Keratinocyte (primary cell): ENCODE measurements around the gene RDH12. TPM values are rescaled to one million over a fixed set of nuclear protein-coding genes. Genes with fewer than 3 reads are reported as not detected.

Source experiments
- DNase-seq: peaks from one replicate; pipeline ENCODE4 v3.0.0-alpha.2; 2011; ENCODE audit warnings: low read depth, missing footprints, low spot score
- FAIRE-seq: peaks from 2 replicates; lab custom pipeline; 2011; peaks lifted over from hg19 to GRCh38; lab: Jason Lieb, UNC
- H2AFZ ChIP-seq: 2 replicates; pipeline ENCODE4 v1.6.0; 2012; ENCODE audit warnings: low read length, control low read depth, inconsistent platforms; ENCODE audit not compliant: control insufficient read depth
- H3K27ac ChIP-seq: 2 replicates; pipeline ENCODE4 v1.5.1; 2011; ENCODE audit warnings: low read length; ENCODE audit not compliant: control insufficient read depth, insufficient read depth
- H3K27me3 ChIP-seq: 3 replicates; pipeline ENCODE4 v1.6.0; 2011; ENCODE audit warnings: low read length; ENCODE audit not compliant: control insufficient read depth, insufficient read depth; ENCODE audit errors: extremely low read depth
- H3K36me3 ChIP-seq, 2 experiments: 2 replicates in 1 of 2; 3 replicates in 1 of 2; pipeline ENCODE4 v1.5.1; 2011; ENCODE audit warnings: low read length in 2 of 2, mild to moderate bottlenecking in 1 of 2; ENCODE audit not compliant: control insufficient read depth in 2 of 2, insufficient read depth in 2 of 2; ENCODE audit errors: extremely low read depth in 1 of 2
- H3K4me1 ChIP-seq: 3 replicates; pipeline ENCODE4 v1.5.1; 2011; ENCODE audit warnings: low read length; ENCODE audit not compliant: control insufficient read depth, insufficient read depth; ENCODE audit errors: extremely low read depth
- H3K4me2 ChIP-seq: 3 replicates; pipeline ENCODE4 v1.6.0; 2011; ENCODE audit warnings: low read depth, low read length; ENCODE audit not compliant: control insufficient read depth, insufficient read depth; ENCODE audit errors: extremely low read depth
- H3K4me3 ChIP-seq, 3 experiments: fragments of 200-600 bp in 1 of 3; sonication (generic) in 1 of 3; 2 replicates in 2 of 3; 3 replicates in 1 of 3; pipeline ENCODE4 v1.5.1; 2011 to 2016; ENCODE audit warnings: low read length in 3 of 3, mild to moderate bottlenecking in 3 of 3, control low read depth in 2 of 3, inconsistent platforms in 1 of 3, low read depth in 1 of 3, mixed read lengths in 1 of 3, mixed run types in 1 of 3, moderate library complexity in 1 of 3; ENCODE audit not compliant: control insufficient read depth in 2 of 3, insufficient read depth in 2 of 3; ENCODE audit errors: extremely low read depth in 1 of 3
- H3K79me2 ChIP-seq: 2 replicates; pipeline ENCODE4 v1.6.0; 2012; ENCODE audit warnings: low read length; ENCODE audit not compliant: control insufficient read depth, insufficient read depth
- H3K9ac ChIP-seq: 3 replicates; pipeline ENCODE4 v1.6.0; 2011; ENCODE audit warnings: low read length; ENCODE audit not compliant: control insufficient read depth, insufficient read depth; ENCODE audit errors: extremely low read depth
- H3K9me1 ChIP-seq: 3 replicates; pipeline ENCODE4 v1.6.0; 2011; ENCODE audit warnings: low read length; ENCODE audit not compliant: control insufficient read depth, insufficient read depth; ENCODE audit errors: extremely low read depth
- H3K9me3 ChIP-seq: 2 replicates; pipeline ENCODE4 v1.5.1; 2012; ENCODE audit warnings: low read depth, low read length; ENCODE audit not compliant: control insufficient read depth
- H4K20me1 ChIP-seq: 3 replicates; pipeline ENCODE4 v1.6.0; 2011; ENCODE audit warnings: low read length; ENCODE audit not compliant: control insufficient read depth, insufficient read depth; ENCODE audit errors: extremely low read depth
- EZH2 ChIP-seq: IDR thresholded peaks from one replicate; pipeline ENCODE4 v1.6.1; 2012; ENCODE audit warnings: inconsistent platforms, mild to moderate bottlenecking, low read length, moderate library complexity
- dilution Hi-C: fragments of 300-500 bp; cut with MboI; formaldehyde crosslinking; loops from one replicate; pipeline ENCODE4 v1.7.0; 2020; ENCODE audit warnings: low sequenced_read_pairs; ENCODE audit not compliant: extremely low pct_ligation_motif_present
- polyA plus RNA-seq, 5 experiments: library from polyadenylated mRNA; depleted of rRNA in 3 of 5; stranded (reverse) in 3 of 5; stranded (forward) in 1 of 5; unstranded in 1 of 5; fragments of >200 nt; gene quantifications; 1 replicate in 1 of 5; 2 replicates in 3 of 5; 3 replicates in 1 of 5; pipeline versions ENCODE4 v1.2.1 to v1.2.3, GENCODE V29; 2011 to 2012; ENCODE audit warnings: missing spikeins in 2 of 5, low read depth in 1 of 5, low replicate concordance in 1 of 5
- TF ChIP-seq, protein P1 (sequence below), 3 experiments: IDR thresholded peaks in 1 of 3; conservative IDR thresholded peaks in 1 of 3; optimal IDR thresholded peaks in 1 of 3; 2 replicates in 2 of 3; 3 replicates in 1 of 3; pipeline versions ENCODE3 to v1.5.1; 2011; ENCODE audit warnings: low read length in 3 of 3, mild to moderate bottlenecking in 3 of 3, moderate library complexity in 2 of 3, control low read depth in 1 of 3, inconsistent platforms in 1 of 3; ENCODE audit not compliant: insufficient read depth in 2 of 3; ENCODE audit errors: extremely low read depth in 1 of 3

Gene RDH12
- polyA plus RNA-seq, 1 donor (not counting 4 experiments of a cell fraction or from before 2014, with no cell fraction given) = 0.98 TPM

DNA sequence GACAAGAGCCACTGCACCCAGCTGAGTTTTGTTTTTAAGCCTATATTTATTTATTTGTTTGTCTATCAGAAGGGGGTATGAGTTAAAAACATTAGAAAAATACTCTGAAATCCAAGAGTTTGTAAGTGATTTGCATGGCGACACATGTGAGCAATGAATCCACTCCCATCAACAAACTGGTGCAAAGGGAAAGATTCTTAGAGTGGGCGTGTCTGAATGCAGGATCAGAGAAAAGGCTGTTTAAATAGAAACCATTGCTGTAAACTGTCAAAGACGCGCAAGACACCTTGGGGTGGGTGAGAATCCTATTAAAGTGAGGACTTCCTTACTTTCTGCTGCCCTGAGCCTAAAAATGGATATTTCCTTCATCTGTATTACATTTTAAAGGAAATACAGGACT lies 62.8 kb downstream of the RDH12 start:
- H3K4me1 ChIP-seq = peaks cover 7% of the 10 kb centered on the region
- H3K79me2 ChIP-seq = no peaks in the 10 kb centered on the region
- peaks cover 19 to 22% of the 10 kb centered on the region in 2 experiments for H3K36me3 ChIP-seq
- H3K4me3 ChIP-seq = no peak overlapping the region
- no peak overlapping the region for H2AFZ ChIP-seq
- H3K27ac ChIP-seq = no peak overlapping the region
- H3K4me2 ChIP-seq = no peak overlapping the region
- H3K9ac ChIP-seq = no peak overlapping the region
- no peaks in the 10 kb centered on the region for H3K9me1 ChIP-seq
- FAIRE-seq (no peak), DNase-seq (no peak)
- H4K20me1 ChIP-seq = no peaks in the 10 kb centered on the region
- TF ChIP-seq, protein P1, sequence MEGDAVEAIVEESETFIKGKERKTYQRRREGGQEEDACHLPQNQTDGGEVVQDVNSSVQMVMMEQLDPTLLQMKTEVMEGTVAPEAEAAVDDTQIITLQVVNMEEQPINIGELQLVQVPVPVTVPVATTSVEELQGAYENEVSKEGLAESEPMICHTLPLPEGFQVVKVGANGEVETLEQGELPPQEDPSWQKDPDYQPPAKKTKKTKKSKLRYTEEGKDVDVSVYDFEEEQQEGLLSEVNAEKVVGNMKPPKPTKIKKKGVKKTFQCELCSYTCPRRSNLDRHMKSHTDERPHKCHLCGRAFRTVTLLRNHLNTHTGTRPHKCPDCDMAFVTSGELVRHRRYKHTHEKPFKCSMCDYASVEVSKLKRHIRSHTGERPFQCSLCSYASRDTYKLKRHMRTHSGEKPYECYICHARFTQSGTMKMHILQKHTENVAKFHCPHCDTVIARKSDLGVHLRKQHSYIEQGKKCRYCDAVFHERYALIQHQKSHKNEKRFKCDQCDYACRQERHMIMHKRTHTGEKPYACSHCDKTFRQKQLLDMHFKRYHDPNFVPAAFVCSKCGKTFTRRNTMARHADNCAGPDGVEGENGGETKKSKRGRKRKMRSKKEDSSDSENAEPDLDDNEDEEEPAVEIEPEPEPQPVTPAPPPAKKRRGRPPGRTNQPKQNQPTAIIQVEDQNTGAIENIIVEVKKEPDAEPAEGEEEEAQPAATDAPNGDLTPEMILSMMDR (optimal IDR thresholded peaks at IDR 0.05 in 1 of 3, IDR thresholded peaks at IDR 0.05 in 1 of 3, conservative IDR thresholded peaks at IDR 0.05 in 1 of 3; ENCODE audit: extremely low read depth in 1 of 3, insufficient read depth in 2 of 3, low read length in 3 of 3) = no peak
- no peak for TF ChIP-seq EZH2
- dilution Hi-C loops = no loop called here
- no peaks in the 10 kb centered on the region for H3K27me3 ChIP-seq
- no peaks in the 10 kb centered on the region for H3K9me3 ChIP-seq

DNA sequence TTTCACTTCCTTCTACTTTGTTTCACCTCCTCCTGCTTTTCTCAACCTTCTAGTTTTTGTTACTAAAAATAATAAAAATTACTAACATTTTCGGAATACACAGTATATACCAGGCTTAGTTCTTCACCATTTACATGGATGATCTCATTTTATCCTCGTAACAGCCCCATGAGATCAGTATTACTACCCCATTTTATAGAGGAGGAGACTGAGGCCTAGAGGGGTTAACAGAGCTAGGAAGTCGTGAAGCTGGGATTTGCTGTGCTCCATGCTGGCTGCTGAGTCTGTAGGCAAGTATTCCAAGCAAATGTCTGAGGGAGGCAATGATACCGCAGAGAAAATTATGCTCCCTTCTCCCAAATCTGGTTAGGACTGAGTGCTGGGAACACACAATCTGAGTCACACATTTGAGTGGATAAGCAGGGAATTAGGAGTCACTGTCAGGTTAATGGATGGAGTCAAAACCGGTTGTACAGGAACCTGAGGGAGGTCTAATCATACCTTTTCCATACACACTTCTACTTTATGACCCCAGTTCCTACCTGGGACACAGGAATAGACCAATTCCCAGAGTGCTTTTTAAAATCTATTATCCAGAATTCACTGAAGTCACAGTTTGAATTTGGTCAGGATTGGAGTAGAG lies 63.6 kb downstream of the RDH12 start:
- Histone ChIP-seq H3K27ac (no peak overlapping the region), H3K9me3 (no peaks in the 10 kb centered on the region), H3K4me3 (no peak overlapping the region), H3K4me2 (no peak overlapping the region), H4K20me1 (no peaks in the 10 kb centered on the region), H3K9ac (no peak overlapping the region), H3K36me3 (peaks cover 19 to 22% of the 10 kb centered on the region in 2 experiments), H3K79me2 (no peaks in the 10 kb centered on the region), H3K9me1 (no peaks in the 10 kb centered on the region), H3K4me1 (peaks cover 7% of the 10 kb centered on the region), H3K27me3 (no peaks in the 10 kb centered on the region), H2AFZ (no peak overlapping the region)
- TF ChIP-seq, protein P1 (optimal IDR thresholded peaks at IDR 0.05 in 1 of 3, IDR thresholded peaks at IDR 0.05 in 1 of 3, conservative IDR thresholded peaks at IDR 0.05 in 1 of 3; ENCODE audit: extremely low read depth in 1 of 3, insufficient read depth in 2 of 3, low read length in 3 of 3) = no peak
- no peak for TF ChIP-seq EZH2
- dilution Hi-C loops = no loop called here
- FAIRE-seq (peak; percentile 59), DNase-seq (no peak)
